Measurements from ENCODE around the gene UBTFL1.

Gene UBTFL1

GRCh38 chr11:90135016-90135415, 49.3 kb downstream of the UBTFL1 start:
- no peak for DNase-seq
- peak overlapping the region; percentile 66 for H3K27ac Mint-ChIP-seq
- H3K4me3 Mint-ChIP-seq, result peak overlapping the region; percentile 95
- H3K4me1 Mint-ChIP-seq, result peaks cover 32% of the 10 kb centered on the region
- no peaks in the 10 kb centered on the region for H3K9me3 Mint-ChIP-seq
- TF ChIP-seq CTCF (IDR thresholded peaks at IDR 0.05), result no peak
- peaks cover 7% of the 10 kb centered on the region for H3K27me3 Mint-ChIP-seq (ENCODE audit: low read depth, poor library complexity)
- peaks cover 27% of the 10 kb centered on the region for H3K36me3 Mint-ChIP-seq (ENCODE audit: low read depth)
